OCI-LY1 (cell line): ENCODE measurements around the gene APBA1.

ENCODE experiments used
- H2AFZ ChIP-seq: fragments of 200-600 bp; sonication (generic), shearing (Covaris generic); 2 replicates; pipeline ENCODE4 v1.6.0; 2014; ENCODE audit warnings: antibody characterized with exemption, mild to moderate bottlenecking, low read length
- H3F3A ChIP-seq: fragments of 200-600 bp; sonication (generic), shearing (Covaris generic); 2 replicates; pipeline ENCODE4 v1.6.0; 2014; ENCODE audit warnings: mild to moderate bottlenecking, antibody characterized with exemption, low read length, moderate library complexity; ENCODE audit not compliant: insufficient read depth
- H3K27ac ChIP-seq: fragments of 200-600 bp; sonication (generic); 2 replicates; pipeline ENCODE4 v1.5.1; 2014; ENCODE audit warnings: low read length, mixed run types, mild to moderate bottlenecking, low read depth; ENCODE audit not compliant: poor library complexity, severe bottlenecking
- H3K27me3 ChIP-seq: fragments of 200-600 bp; sonication (generic); 2 replicates; pipeline ENCODE4 v1.6.0; 2014; ENCODE audit warnings: antibody characterized with exemption, mild to moderate bottlenecking, low read length, moderate library complexity; ENCODE audit not compliant: insufficient read depth
- H3K36me3 ChIP-seq: fragments of 200-600 bp; sonication (generic); 2 replicates; pipeline ENCODE4 v1.6.1; 2014; ENCODE audit warnings: mild to moderate bottlenecking, antibody characterized with exemption, low read length, moderate library complexity, mixed read lengths; ENCODE audit not compliant: insufficient read depth
- H3K4me1 ChIP-seq: fragments of 200-600 bp; sonication (generic); 2 replicates; pipeline ENCODE4 v1.5.1; 2014; ENCODE audit warnings: mild to moderate bottlenecking, low read length, moderate library complexity; ENCODE audit not compliant: insufficient read depth, severe bottlenecking
- H3K4me2 ChIP-seq: fragments of 200-600 bp; sonication (generic), shearing (Covaris generic); 2 replicates; pipeline ENCODE4 v1.6.1; 2014; ENCODE audit warnings: low read length
- H3K4me3 ChIP-seq: fragments of 200-600 bp; sonication (generic); 2 replicates; pipeline ENCODE4 v1.5.1; 2014; ENCODE audit warnings: low read length, low read depth, mild to moderate bottlenecking, mixed read lengths; ENCODE audit not compliant: poor library complexity, severe bottlenecking
- H3K79me2 ChIP-seq: fragments of 200-600 bp; shearing (Covaris generic); 2 replicates; pipeline ENCODE4 v1.6.1; 2016; ENCODE audit warnings: mixed run types, low read length, mixed read lengths; ENCODE audit not compliant: insufficient read depth
- H3K9ac ChIP-seq: fragments of 200-600 bp; sonication (generic), shearing (Covaris generic); 2 replicates; pipeline ENCODE4 v1.6.1; 2014; ENCODE audit warnings: mild to moderate bottlenecking, low read length, mixed read lengths
- H3K9me2 ChIP-seq: fragments of 200-600 bp; sonication (generic), shearing (Covaris generic); 2 replicates; pipeline ENCODE4 v1.6.1; 2014; ENCODE audit warnings: low read depth, mild to moderate bottlenecking, low read length, mixed read lengths
- H3K9me3 ChIP-seq: fragments of 200-600 bp; shearing (Covaris generic); 2 replicates; pipeline ENCODE4 v1.6.1; 2014; ENCODE audit warnings: low read length, mixed read lengths
- H4K20me1 ChIP-seq: fragments of 200-600 bp; sonication (generic), shearing (Covaris generic); 2 replicates; pipeline ENCODE4 v1.6.0; 2016; ENCODE audit warnings: mild to moderate bottlenecking, low read length; ENCODE audit not compliant: insufficient read depth
- CTCF ChIP-seq: fragments of 200-600 bp; sonication (generic), shearing (Covaris generic); IDR thresholded peaks from 2 replicates; pipeline ENCODE4 v1.5.1; 2017; ENCODE audit warnings: mild to moderate bottlenecking, antibody characterized with exemption, low read length, moderate library complexity, mixed read lengths
- EZH2 ChIP-seq: fragments of 200-600 bp; sonication (generic), shearing (Covaris generic); IDR thresholded peaks from 2 replicates; pipeline ENCODE4 v1.8.0; 2017; ENCODE audit warnings: borderline replicate concordance, mixed run types, mild to moderate bottlenecking, antibody characterized with exemption, low read length, moderate library complexity, mixed read lengths

The APBA1 gene

GRCh38 chr9:69604568-69605219 lies 67.5 kb downstream of the APBA1 start:
- Histone ChIP-seq H3K27ac (no peak overlapping the region), H3K9me2 (no peaks in the 10 kb centered on the region), H3K79me2 (no peaks in the 10 kb centered on the region), H2AFZ (no peak overlapping the region), H3K4me1 (no peaks in the 10 kb centered on the region), H3K4me2 (no peak overlapping the region), H4K20me1 (no peaks in the 10 kb centered on the region), H3K9ac (no peak overlapping the region), H3K4me3 (no peak overlapping the region), H3K9me3 (no peaks in the 10 kb centered on the region), H3K36me3 (no peaks in the 10 kb centered on the region), H3K27me3 (no peaks in the 10 kb centered on the region), H3F3A (no peaks in the 10 kb centered on the region)
- no peak for TF ChIP-seq CTCF
- no peak for TF ChIP-seq EZH2

- Histone ChIP-seq H3F3A (no peaks in the 10 kb centered on the region), H3K4me1 (no peaks in the 10 kb centered on the region), H4K20me1 (no peaks in the 10 kb centered on the region), H2AFZ (no peak overlapping the region), H3K9me3 (no peaks in the 10 kb centered on the region), H3K4me2 (no peak overlapping the region), H3K27me3 (no peaks in the 10 kb centered on the region), H3K36me3 (no peaks in the 10 kb centered on the region), H3K4me3 (no peak overlapping the region), H3K79me2 (no peaks in the 10 kb centered on the region), H3K9me2 (no peaks in the 10 kb centered on the region), H3K27ac (no peak overlapping the region), H3K9ac (no peak overlapping the region)
- TF ChIP-seq EZH2 = no peak
- no peak for TF ChIP-seq CTCF
Measured at GRCh38 chr9:69603656-69604055, 68.5 kb downstream of the APBA1 start.

GRCh38 chr9:69602773-69603172 lies 69.4 kb downstream of the APBA1 start:
- H3K79me2 ChIP-seq = no peaks in the 10 kb centered on the region
- no peaks in the 10 kb centered on the region for H3F3A ChIP-seq
- H3K36me3 ChIP-seq = no peaks in the 10 kb centered on the region
- no peak overlapping the region for H3K9ac ChIP-seq
- H3K4me3 ChIP-seq = no peak overlapping the region
- TF ChIP-seq CTCF (no peak), EZH2 (no peak)
- no peaks in the 10 kb centered on the region for H3K9me2 ChIP-seq
- no peak overlapping the region for H3K4me2 ChIP-seq
- no peaks in the 10 kb centered on the region for H3K4me1 ChIP-seq
- H3K9me3 ChIP-seq = no peaks in the 10 kb centered on the region
- no peaks in the 10 kb centered on the region for H3K27me3 ChIP-seq
- no peak overlapping the region for H2AFZ ChIP-seq
- no peaks in the 10 kb centered on the region for H4K20me1 ChIP-seq
- no peak overlapping the region for H3K27ac ChIP-seq
